T-helper 1 cell treated with Interleukin-12 subunit alpha and Interleukin-12 subunit beta and Interleukin-4 antibody, amounts not matched to agents 30 μg/mL and 1 μg/mL, for 36 hours (primary cell): ENCODE data around the gene NAA30.
"Not testable (repeated sequence)": the region's sequence is repeated elsewhere in the genome, so short reads cannot be mapped to it uniquely, and the experiment has no call there.

ENCODE experiments used
- H3K27ac Mint-ChIP-seq: one replicate; pipeline ENCODE4 v1.8.0; 2021; ENCODE audit warnings: mild to moderate bottlenecking, mixed read lengths
- H3K27me3 Mint-ChIP-seq: one replicate; pipeline ENCODE4 v1.8.0; 2021; ENCODE audit warnings: low read depth, mixed read lengths
- H3K36me3 Mint-ChIP-seq: one replicate; pipeline ENCODE4 v1.8.0; 2021; ENCODE audit warnings: low read depth, mixed read lengths
- H3K4me1 Mint-ChIP-seq: one replicate; pipeline ENCODE4 v1.8.0; 2021; ENCODE audit warnings: low read depth, mixed read lengths
- H3K4me3 Mint-ChIP-seq: one replicate; pipeline ENCODE4 v1.8.0; 2021; ENCODE audit warnings: mild to moderate bottlenecking, moderate library complexity, mixed read lengths
- H3K9me3 Mint-ChIP-seq: one replicate; pipeline ENCODE4 v1.8.0; 2021; ENCODE audit warnings: mixed read lengths

The NAA30 gene

GRCh38 chr14:57390037-57390805, at the start of gene NAA30:
Gene NAA30 (plus strand): TSS chr14:57390586. CDS start chr14:57390958, 372 bp downstream.
- peaks cover 34% of the 10 kb centered on the region for H3K4me1 Mint-ChIP-seq
- H3K27me3 Mint-ChIP-seq, result peaks cover 5% of the 10 kb centered on the region
- H3K36me3 Mint-ChIP-seq, result peaks cover 8% of the 10 kb centered on the region
- H3K4me3 Mint-ChIP-seq, result peak within 1 kb of the TSS; percentile 90
- peak within 1 kb of the TSS; percentile 89 for H3K27ac Mint-ChIP-seq
- H3K9me3 Mint-ChIP-seq, result no peaks in the 10 kb centered on the region

GRCh38 chr14:57343545-57344297, 46.7 kb upstream of the NAA30 start:
- H3K36me3 Mint-ChIP-seq, H3K27me3 Mint-ChIP-seq, H3K27ac Mint-ChIP-seq, H3K4me3 Mint-ChIP-seq, H3K9me3 Mint-ChIP-seq, H3K4me1 Mint-ChIP-seq: not testable (repeated sequence)

- Mint-ChIP-seq H3K27ac (no peak overlapping the region), H3K36me3 (no peaks in the 10 kb centered on the region), H3K27me3 (peaks cover 3% of the 10 kb centered on the region), H3K4me1 (no peaks in the 10 kb centered on the region), H3K4me3 (no peak overlapping the region), H3K9me3 (no peaks in the 10 kb centered on the region)
Observed at GRCh38 chr14:57345106-57345505, 45.3 kb upstream of the NAA30 start.

- Mint-ChIP-seq H3K4me3 (no peak overlapping the region), H3K27me3 (peaks cover 3% of the 10 kb centered on the region), H3K9me3 (no peaks in the 10 kb centered on the region), H3K27ac (no peak overlapping the region), H3K4me1 (no peaks in the 10 kb centered on the region), H3K36me3 (no peaks in the 10 kb centered on the region)
Observed at GRCh38 chr14:57346741-57347140, 43.6 kb upstream of the NAA30 start.

GRCh38 chr14:57352396-57353170, 37.8 kb upstream of the NAA30 start:
- H3K27me3 Mint-ChIP-seq, result peaks cover 8% of the 10 kb centered on the region
- H3K36me3 Mint-ChIP-seq, result no peaks in the 10 kb centered on the region
- no peak overlapping the region for H3K4me3 Mint-ChIP-seq
- no peaks in the 10 kb centered on the region for H3K4me1 Mint-ChIP-seq
- no peak overlapping the region for H3K27ac Mint-ChIP-seq
- no peaks in the 10 kb centered on the region for H3K9me3 Mint-ChIP-seq

GRCh38 chr14:57355081-57355800, 35.1 kb upstream of the NAA30 start:
- Mint-ChIP-seq H3K9me3 (no peaks in the 10 kb centered on the region), H3K27me3 (peaks cover 14% of the 10 kb centered on the region), H3K4me3 (no peak overlapping the region), H3K27ac (no peak overlapping the region), H3K36me3 (no peaks in the 10 kb centered on the region), H3K4me1 (no peaks in the 10 kb centered on the region)

GRCh38 chr14:57362361-57362760, 28.0 kb upstream of the NAA30 start:
- Mint-ChIP-seq H3K36me3 (no peaks in the 10 kb centered on the region), H3K4me3 (no peak overlapping the region), H3K9me3 (no peaks in the 10 kb centered on the region), H3K27me3 (peaks cover 15% of the 10 kb centered on the region), H3K27ac (no peak overlapping the region), H3K4me1 (no peaks in the 10 kb centered on the region)

- Mint-ChIP-seq H3K27me3 (peaks cover 7% of the 10 kb centered on the region), H3K4me3 (no peak overlapping the region), H3K27ac (no peak overlapping the region), H3K36me3 (no peaks in the 10 kb centered on the region), H3K4me1 (no peaks in the 10 kb centered on the region), H3K9me3 (no peaks in the 10 kb centered on the region)
Observed at GRCh38 chr14:57364659-57365450, 25.5 kb upstream of the NAA30 start.

GRCh38 chr14:57370187-57370586, 20.2 kb upstream of the NAA30 start:
- not testable (repeated sequence) for H3K4me1 Mint-ChIP-seq

GRCh38 chr14:57371013-57371412, 19.4 kb upstream of the NAA30 start:
- no peaks in the 10 kb centered on the region for H3K9me3 Mint-ChIP-seq
- H3K27ac Mint-ChIP-seq, result no peak overlapping the region
- no peak overlapping the region for H3K4me3 Mint-ChIP-seq
- H3K4me1 Mint-ChIP-seq, result no peaks in the 10 kb centered on the region
- no peaks in the 10 kb centered on the region for H3K36me3 Mint-ChIP-seq
- H3K27me3 Mint-ChIP-seq, result peaks cover 3% of the 10 kb centered on the region

More at GRCh38 chr14:57370187-57370586, 20.2 kb upstream of the NAA30 start:
- H3K27me3 Mint-ChIP-seq, H3K27ac Mint-ChIP-seq, H3K36me3 Mint-ChIP-seq, H3K4me3 Mint-ChIP-seq, H3K9me3 Mint-ChIP-seq: not testable (repeated sequence)

GRCh38 chr14:57375156-57375555, 15.2 kb upstream of the NAA30 start:
- H3K27me3 Mint-ChIP-seq, result peaks cover 8% of the 10 kb centered on the region
- H3K36me3 Mint-ChIP-seq, result no peaks in the 10 kb centered on the region
- no peak overlapping the region for H3K4me3 Mint-ChIP-seq
- no peak overlapping the region for H3K27ac Mint-ChIP-seq
- no peaks in the 10 kb centered on the region for H3K4me1 Mint-ChIP-seq
- H3K9me3 Mint-ChIP-seq, result no peaks in the 10 kb centered on the region

GRCh38 chr14:57378661-57379060, 11.7 kb upstream of the NAA30 start:
- H3K27me3 Mint-ChIP-seq, result peaks cover 11% of the 10 kb centered on the region
- no peak overlapping the region for H3K27ac Mint-ChIP-seq
- H3K36me3 Mint-ChIP-seq, result no peaks in the 10 kb centered on the region

GRCh38 chr14:57380935-57381334, 9.5 kb upstream of the NAA30 start:
- peaks cover 19% of the 10 kb centered on the region for H3K27me3 Mint-ChIP-seq
- H3K36me3 Mint-ChIP-seq, result no peaks in the 10 kb centered on the region
- H3K4me3 Mint-ChIP-seq, result no peak overlapping the region
- no peaks in the 10 kb centered on the region for H3K9me3 Mint-ChIP-seq
- no peak overlapping the region for H3K27ac Mint-ChIP-seq
- no peaks in the 10 kb centered on the region for H3K4me1 Mint-ChIP-seq

More at GRCh38 chr14:57378661-57379060, 11.7 kb upstream of the NAA30 start:
- Mint-ChIP-seq H3K9me3 (no peaks in the 10 kb centered on the region), H3K4me1 (no peaks in the 10 kb centered on the region), H3K4me3 (no peak overlapping the region)
